Measurements from ENCODE around the gene GPC6.

GPC6 gene

DNA sequence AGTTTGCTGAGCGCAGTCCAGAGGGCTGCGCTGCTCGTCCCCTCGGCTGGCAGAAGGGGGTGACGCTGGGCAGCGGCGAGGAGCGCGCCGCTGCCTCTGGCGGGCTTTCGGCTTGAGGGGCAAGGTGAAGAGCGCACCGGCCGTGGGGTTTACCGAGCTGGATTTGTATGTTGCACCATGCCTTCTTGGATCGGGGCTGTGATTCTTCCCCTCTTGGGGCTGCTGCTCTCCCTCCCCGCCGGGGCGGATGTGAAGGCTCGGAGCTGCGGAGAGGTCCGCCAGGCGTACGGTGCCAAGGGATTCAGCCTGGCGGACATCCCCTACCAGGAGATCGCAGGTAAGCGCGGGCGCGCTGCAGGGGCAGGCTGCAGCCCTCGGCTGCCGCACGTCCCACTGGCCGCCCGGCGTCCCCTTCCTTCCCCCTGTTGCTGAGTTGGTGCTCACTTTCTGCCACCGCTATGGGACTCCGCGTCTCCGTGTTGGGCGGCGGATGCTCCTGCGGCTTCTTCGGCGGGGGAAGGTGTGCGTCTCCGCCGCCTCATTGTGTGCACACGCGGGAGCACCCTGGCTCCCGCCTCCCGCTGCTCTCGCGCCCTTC is 772 bp downstream of the GPC6 start (continued):
- TF ChIP-seq, protein P1, sequence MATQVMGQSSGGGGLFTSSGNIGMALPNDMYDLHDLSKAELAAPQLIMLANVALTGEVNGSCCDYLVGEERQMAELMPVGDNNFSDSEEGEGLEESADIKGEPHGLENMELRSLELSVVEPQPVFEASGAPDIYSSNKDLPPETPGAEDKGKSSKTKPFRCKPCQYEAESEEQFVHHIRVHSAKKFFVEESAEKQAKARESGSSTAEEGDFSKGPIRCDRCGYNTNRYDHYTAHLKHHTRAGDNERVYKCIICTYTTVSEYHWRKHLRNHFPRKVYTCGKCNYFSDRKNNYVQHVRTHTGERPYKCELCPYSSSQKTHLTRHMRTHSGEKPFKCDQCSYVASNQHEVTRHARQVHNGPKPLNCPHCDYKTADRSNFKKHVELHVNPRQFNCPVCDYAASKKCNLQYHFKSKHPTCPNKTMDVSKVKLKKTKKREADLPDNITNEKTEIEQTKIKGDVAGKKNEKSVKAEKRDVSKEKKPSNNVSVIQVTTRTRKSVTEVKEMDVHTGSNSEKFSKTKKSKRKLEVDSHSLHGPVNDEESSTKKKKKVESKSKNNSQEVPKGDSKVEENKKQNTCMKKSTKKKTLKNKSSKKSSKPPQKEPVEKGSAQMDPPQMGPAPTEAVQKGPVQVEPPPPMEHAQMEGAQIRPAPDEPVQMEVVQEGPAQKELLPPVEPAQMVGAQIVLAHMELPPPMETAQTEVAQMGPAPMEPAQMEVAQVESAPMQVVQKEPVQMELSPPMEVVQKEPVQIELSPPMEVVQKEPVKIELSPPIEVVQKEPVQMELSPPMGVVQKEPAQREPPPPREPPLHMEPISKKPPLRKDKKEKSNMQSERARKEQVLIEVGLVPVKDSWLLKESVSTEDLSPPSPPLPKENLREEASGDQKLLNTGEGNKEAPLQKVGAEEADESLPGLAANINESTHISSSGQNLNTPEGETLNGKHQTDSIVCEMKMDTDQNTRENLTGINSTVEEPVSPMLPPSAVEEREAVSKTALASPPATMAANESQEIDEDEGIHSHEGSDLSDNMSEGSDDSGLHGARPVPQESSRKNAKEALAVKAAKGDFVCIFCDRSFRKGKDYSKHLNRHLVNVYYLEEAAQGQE (tag by site-specific recombination; IDR thresholded peaks at IDR 0.05) = no peak; the same call in 1 of the 2 replicates
- no peak for TF ChIP-seq RBAK (tag by site-specific recombination; IDR thresholded peaks at IDR 0.05)
- TF ChIP-seq ZNF48 (tag by site-specific recombination; IDR thresholded peaks at IDR 0.05) = no peak
- TF ChIP-seq ZNF433 (tag by site-specific recombination; IDR thresholded peaks at IDR 0.05; ENCODE audit: low read depth) = no peak
- TF ChIP-seq, protein P2, sequence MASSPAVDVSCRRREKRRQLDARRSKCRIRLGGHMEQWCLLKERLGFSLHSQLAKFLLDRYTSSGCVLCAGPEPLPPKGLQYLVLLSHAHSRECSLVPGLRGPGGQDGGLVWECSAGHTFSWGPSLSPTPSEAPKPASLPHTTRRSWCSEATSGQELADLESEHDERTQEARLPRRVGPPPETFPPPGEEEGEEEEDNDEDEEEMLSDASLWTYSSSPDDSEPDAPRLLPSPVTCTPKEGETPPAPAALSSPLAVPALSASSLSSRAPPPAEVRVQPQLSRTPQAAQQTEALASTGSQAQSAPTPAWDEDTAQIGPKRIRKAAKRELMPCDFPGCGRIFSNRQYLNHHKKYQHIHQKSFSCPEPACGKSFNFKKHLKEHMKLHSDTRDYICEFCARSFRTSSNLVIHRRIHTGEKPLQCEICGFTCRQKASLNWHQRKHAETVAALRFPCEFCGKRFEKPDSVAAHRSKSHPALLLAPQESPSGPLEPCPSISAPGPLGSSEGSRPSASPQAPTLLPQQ (tag by site-specific recombination; IDR thresholded peaks at IDR 0.05) = no peak
- TF ChIP-seq ZNF394 (tag by site-specific recombination; IDR thresholded peaks at IDR 0.05; ENCODE audit: borderline replicate concordance) = 0 out of 2 replicates have a peak, but pooled peaks have one; percentile 17
- TF ChIP-seq, protein P3, sequence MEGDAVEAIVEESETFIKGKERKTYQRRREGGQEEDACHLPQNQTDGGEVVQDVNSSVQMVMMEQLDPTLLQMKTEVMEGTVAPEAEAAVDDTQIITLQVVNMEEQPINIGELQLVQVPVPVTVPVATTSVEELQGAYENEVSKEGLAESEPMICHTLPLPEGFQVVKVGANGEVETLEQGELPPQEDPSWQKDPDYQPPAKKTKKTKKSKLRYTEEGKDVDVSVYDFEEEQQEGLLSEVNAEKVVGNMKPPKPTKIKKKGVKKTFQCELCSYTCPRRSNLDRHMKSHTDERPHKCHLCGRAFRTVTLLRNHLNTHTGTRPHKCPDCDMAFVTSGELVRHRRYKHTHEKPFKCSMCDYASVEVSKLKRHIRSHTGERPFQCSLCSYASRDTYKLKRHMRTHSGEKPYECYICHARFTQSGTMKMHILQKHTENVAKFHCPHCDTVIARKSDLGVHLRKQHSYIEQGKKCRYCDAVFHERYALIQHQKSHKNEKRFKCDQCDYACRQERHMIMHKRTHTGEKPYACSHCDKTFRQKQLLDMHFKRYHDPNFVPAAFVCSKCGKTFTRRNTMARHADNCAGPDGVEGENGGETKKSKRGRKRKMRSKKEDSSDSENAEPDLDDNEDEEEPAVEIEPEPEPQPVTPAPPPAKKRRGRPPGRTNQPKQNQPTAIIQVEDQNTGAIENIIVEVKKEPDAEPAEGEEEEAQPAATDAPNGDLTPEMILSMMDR (tag by site-specific recombination; IDR thresholded peaks at IDR 0.05) = no peak; the same call in 1 of the 2 replicates
- TF ChIP-seq ZNF23 (tag by site-specific recombination; IDR thresholded peaks at IDR 0.05; ENCODE audit: borderline replicate concordance) = no peak
- TF ChIP-seq, protein P4, sequence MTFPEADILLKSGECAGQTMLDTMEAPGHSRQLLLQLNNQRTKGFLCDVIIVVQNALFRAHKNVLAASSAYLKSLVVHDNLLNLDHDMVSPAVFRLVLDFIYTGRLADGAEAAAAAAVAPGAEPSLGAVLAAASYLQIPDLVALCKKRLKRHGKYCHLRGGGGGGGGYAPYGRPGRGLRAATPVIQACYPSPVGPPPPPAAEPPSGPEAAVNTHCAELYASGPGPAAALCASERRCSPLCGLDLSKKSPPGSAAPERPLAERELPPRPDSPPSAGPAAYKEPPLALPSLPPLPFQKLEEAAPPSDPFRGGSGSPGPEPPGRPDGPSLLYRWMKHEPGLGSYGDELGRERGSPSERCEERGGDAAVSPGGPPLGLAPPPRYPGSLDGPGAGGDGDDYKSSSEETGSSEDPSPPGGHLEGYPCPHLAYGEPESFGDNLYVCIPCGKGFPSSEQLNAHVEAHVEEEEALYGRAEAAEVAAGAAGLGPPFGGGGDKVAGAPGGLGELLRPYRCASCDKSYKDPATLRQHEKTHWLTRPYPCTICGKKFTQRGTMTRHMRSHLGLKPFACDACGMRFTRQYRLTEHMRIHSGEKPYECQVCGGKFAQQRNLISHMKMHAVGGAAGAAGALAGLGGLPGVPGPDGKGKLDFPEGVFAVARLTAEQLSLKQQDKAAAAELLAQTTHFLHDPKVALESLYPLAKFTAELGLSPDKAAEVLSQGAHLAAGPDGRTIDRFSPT (tag by site-specific recombination; IDR thresholded peaks at IDR 0.05) = peak; percentile 52; the same call in 1 of the 2 replicates
- TF ChIP-seq ZNF600 (tag by site-specific recombination; IDR thresholded peaks at IDR 0.05) = no peak
- TF ChIP-seq ZNF10 (tag by site-specific recombination; IDR thresholded peaks at IDR 0.05) = no peak; the same call in 1 of the 2 replicates
- 0 out of 2 replicates have a peak, but pooled peaks have one; percentile 44 for TF ChIP-seq ZEB2 (tag by site-specific recombination; IDR thresholded peaks at IDR 0.05)
- no peak for TF ChIP-seq ZNF175 (tag by site-specific recombination; IDR thresholded peaks at IDR 0.05)
- TF ChIP-seq ZSCAN23 (tag by site-specific recombination; IDR thresholded peaks at IDR 0.05) = no peak
- no peak for TF ChIP-seq BCL11A (tag by site-specific recombination; IDR thresholded peaks at IDR 0.05; ENCODE audit: low read depth)
- no peak for TF ChIP-seq SP3 (tag by site-specific recombination; IDR thresholded peaks at IDR 0.05)
- TF ChIP-seq, protein P5, sequence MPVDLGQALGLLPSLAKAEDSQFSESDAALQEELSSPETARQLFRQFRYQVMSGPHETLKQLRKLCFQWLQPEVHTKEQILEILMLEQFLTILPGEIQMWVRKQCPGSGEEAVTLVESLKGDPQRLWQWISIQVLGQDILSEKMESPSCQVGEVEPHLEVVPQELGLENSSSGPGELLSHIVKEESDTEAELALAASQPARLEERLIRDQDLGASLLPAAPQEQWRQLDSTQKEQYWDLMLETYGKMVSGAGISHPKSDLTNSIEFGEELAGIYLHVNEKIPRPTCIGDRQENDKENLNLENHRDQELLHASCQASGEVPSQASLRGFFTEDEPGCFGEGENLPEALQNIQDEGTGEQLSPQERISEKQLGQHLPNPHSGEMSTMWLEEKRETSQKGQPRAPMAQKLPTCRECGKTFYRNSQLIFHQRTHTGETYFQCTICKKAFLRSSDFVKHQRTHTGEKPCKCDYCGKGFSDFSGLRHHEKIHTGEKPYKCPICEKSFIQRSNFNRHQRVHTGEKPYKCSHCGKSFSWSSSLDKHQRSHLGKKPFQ (tag by site-specific recombination; IDR thresholded peaks at IDR 0.05) = peak; percentile 10; the same call in 1 of the 2 replicates
- TF ChIP-seq ZSCAN16 (tag by site-specific recombination; IDR thresholded peaks at IDR 0.05) = no peak
- TF ChIP-seq ZNF521 (tag by site-specific recombination; IDR thresholded peaks at IDR 0.05) = no peak
- TF ChIP-seq ZNF16 (tag by site-specific recombination; IDR thresholded peaks at IDR 0.05; ENCODE audit: low read depth) = 0 out of 2 replicates have a peak, but pooled peaks have one; percentile 33
- no peak for TF ChIP-seq ZNF701 (tag by site-specific recombination; IDR thresholded peaks at IDR 0.05)
- no peak for TF ChIP-seq ZNF791 (tag by site-specific recombination; IDR thresholded peaks at IDR 0.05)
- TF ChIP-seq, protein P6, sequence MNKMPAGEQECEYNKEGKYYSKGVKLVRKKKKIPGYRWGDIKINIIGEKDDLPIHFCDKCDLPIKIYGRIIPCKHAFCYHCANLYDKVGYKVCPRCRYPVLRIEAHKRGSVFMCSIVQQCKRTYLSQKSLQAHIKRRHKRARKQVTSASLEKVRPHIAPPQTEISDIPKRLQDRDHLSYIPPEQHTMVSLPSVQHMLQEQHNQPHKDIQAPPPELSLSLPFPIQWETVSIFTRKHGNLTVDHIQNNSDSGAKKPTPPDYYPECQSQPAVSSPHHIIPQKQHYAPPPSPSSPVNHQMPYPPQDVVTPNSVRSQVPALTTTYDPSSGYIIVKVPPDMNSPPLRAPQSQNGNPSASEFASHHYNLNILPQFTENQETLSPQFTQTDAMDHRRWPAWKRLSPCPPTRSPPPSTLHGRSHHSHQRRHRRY (tag by site-specific recombination; IDR thresholded peaks at IDR 0.05) = no peak
- TF ChIP-seq, protein P7, sequence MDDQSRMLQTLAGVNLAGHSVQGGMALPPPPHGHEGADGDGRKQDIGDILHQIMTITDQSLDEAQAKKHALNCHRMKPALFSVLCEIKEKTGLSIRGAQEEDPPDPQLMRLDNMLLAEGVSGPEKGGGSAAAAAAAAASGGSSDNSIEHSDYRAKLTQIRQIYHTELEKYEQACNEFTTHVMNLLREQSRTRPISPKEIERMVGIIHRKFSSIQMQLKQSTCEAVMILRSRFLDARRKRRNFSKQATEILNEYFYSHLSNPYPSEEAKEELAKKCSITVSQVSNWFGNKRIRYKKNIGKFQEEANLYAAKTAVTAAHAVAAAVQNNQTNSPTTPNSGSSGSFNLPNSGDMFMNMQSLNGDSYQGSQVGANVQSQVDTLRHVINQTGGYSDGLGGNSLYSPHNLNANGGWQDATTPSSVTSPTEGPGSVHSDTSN (CRISPR knock-in tag; IDR thresholded peaks at IDR 0.05) = no peak
- TF ChIP-seq, protein P8, sequence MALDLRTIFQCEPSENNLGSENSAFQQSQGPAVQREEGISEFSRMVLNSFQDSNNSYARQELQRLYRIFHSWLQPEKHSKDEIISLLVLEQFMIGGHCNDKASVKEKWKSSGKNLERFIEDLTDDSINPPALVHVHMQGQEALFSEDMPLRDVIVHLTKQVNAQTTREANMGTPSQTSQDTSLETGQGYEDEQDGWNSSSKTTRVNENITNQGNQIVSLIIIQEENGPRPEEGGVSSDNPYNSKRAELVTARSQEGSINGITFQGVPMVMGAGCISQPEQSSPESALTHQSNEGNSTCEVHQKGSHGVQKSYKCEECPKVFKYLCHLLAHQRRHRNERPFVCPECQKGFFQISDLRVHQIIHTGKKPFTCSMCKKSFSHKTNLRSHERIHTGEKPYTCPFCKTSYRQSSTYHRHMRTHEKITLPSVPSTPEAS (tag by site-specific recombination; IDR thresholded peaks at IDR 0.05) = peak; percentile 32; the same call in 1 of the 2 replicates
